GM23338 (cell line): Measurements from ENCODE around the gene ATP9A. TPM values are rescaled to one million over a fixed set of nuclear protein-coding genes. Genes with fewer than 3 reads are reported as not detected.
"Not testable (repeated sequence)": the region's sequence is repeated elsewhere in the genome, so short reads cannot be mapped to it uniquely, and the experiment has no call there.

Source experiments
- ATAC-seq: fragments of 200-7000 bp; cut with Tn5 transposase; 3 replicates; pipeline ENCODE4 v1.9.1; 2020
- DNase-seq: peaks from one replicate; pipeline ENCODE4 v3.0.0-alpha.2; 2015; ENCODE audit warnings: low spot score
- H2AFZ ChIP-seq: fragments of 200-600 bp; sonication (generic); 2 replicates; pipeline ENCODE4 v1.8.0; 2016; ENCODE audit warnings: antibody characterized with exemption, mild to moderate bottlenecking, moderate library complexity
- H3F3A ChIP-seq: fragments of 200-600 bp; sonication (generic); replicated peaks from 2 replicates; pipeline ENCODE4 v1.8.0; 2017; ENCODE audit warnings: antibody characterized with exemption, mixed run types, low read depth
- H3K27ac ChIP-seq: fragments of 200-600 bp; sonication (generic); 2 replicates; pipeline ENCODE4 v1.6.1; 2016; ENCODE audit warnings: low read depth
- H3K27me3 ChIP-seq: fragments of 200-600 bp; sonication (generic); 2 replicates; pipeline ENCODE4 v1.8.0; 2016; ENCODE audit warnings: mild to moderate bottlenecking, mixed run types, moderate library complexity; ENCODE audit not compliant: insufficient read depth
- H3K36me3 ChIP-seq: fragments of 200-600 bp; sonication (generic); 2 replicates; pipeline ENCODE4 v1.8.0; 2016; ENCODE audit warnings: mild to moderate bottlenecking; ENCODE audit not compliant: insufficient read depth
- H3K4me1 ChIP-seq: fragments of 200-600 bp; sonication (generic); 2 replicates; pipeline ENCODE4 v1.8.0; 2016; ENCODE audit warnings: mild to moderate bottlenecking, moderate library complexity; ENCODE audit not compliant: insufficient read depth
- H3K4me2 ChIP-seq: fragments of 200-600 bp; sonication (generic); 2 replicates; pipeline ENCODE4 v1.7.1; 2017; ENCODE audit warnings: mixed run types
- H3K4me3 ChIP-seq: fragments of 200-600 bp; sonication (generic); 2 replicates; pipeline ENCODE4 v1.6.1; 2016; ENCODE audit warnings: mixed run types
- H3K79me2 ChIP-seq: fragments of 200-600 bp; sonication (generic); replicated peaks from 2 replicates; pipeline ENCODE4 v1.8.0; 2017; ENCODE audit warnings: mild to moderate bottlenecking; ENCODE audit not compliant: insufficient read depth
- H3K9me2 ChIP-seq: fragments of 200-600 bp; sonication (generic); 2 replicates; pipeline ENCODE4 v1.8.0; 2017; ENCODE audit not compliant: insufficient read depth
- H4K20me1 ChIP-seq: fragments of 200-600 bp; sonication (generic); replicated peaks from 2 replicates; pipeline ENCODE4 v1.8.0; 2017; ENCODE audit warnings: mild to moderate bottlenecking; ENCODE audit not compliant: insufficient read depth
- H3K27ac Mint-ChIP-seq: 2 replicates; pipeline ENCODE4 v1.8.0; 2020; ENCODE audit warnings: inconsistent platforms, mild to moderate bottlenecking, moderate library complexity, mixed read lengths
- H3K27me3 Mint-ChIP-seq: 3 replicates; pipeline ENCODE4 v1.8.0; 2022; ENCODE audit warnings: low read depth, mild to moderate bottlenecking, moderate library complexity, mixed read lengths, inconsistent platforms; ENCODE audit not compliant: insufficient read depth, poor library complexity
- H3K36me3 Mint-ChIP-seq: 3 replicates; pipeline ENCODE4 v1.8.0; 2021; ENCODE audit warnings: low read depth, mild to moderate bottlenecking, inconsistent platforms, moderate library complexity, mixed read lengths
- H3K4me1 Mint-ChIP-seq: 3 replicates; pipeline ENCODE4 v1.8.0; 2020; ENCODE audit warnings: mild to moderate bottlenecking, inconsistent platforms, mixed read lengths
- H3K4me3 Mint-ChIP-seq: 3 replicates; pipeline ENCODE4 v1.8.0; 2021; ENCODE audit warnings: moderate library complexity, mild to moderate bottlenecking, inconsistent platforms, mixed read lengths
- H3K9me3 Mint-ChIP-seq: 3 replicates; pipeline ENCODE4 v1.8.0; 2020; ENCODE audit warnings: moderate library complexity, mild to moderate bottlenecking, inconsistent platforms, mixed read lengths
- EZH2 ChIP-seq: fragments of 200-600 bp; sonication (generic); IDR thresholded peaks from one replicate; pipeline ENCODE4 v1.8.0; 2017; ENCODE audit warnings: antibody characterized with exemption, mild to moderate bottlenecking, low read depth; ENCODE audit not compliant: unreplicated experiment
- EZH2phosphoT487 ChIP-seq: fragments of 200-600 bp; sonication (generic); IDR thresholded peaks from one replicate; pipeline ENCODE4 v1.8.1; 2018; ENCODE audit warnings: antibody characterized with exemption; ENCODE audit not compliant: unreplicated experiment
- JUNB ChIP-seq: IDR thresholded peaks from one replicate; pipeline ENCODE4 v1.6.1; 2016; ENCODE audit warnings: antibody characterized with exemption; ENCODE audit not compliant: unreplicated experiment
- POLR2AphosphoS5 ChIP-seq: IDR thresholded peaks from 2 replicates; pipeline ENCODE4 v1.6.1; 2016; ENCODE audit warnings: antibody characterized with exemption, low read depth
- ZNF331 ChIP-seq: fragments of 250-450 bp; sonication (Bioruptor Pico); IDR thresholded peaks from 2 replicates; pipeline ENCODE4 v1.5.0; 2020; ENCODE audit warnings: low read depth, mild to moderate bottlenecking, moderate library complexity
- polyA plus RNA-seq: library from polyadenylated mRNA; unstranded; fragments of >200 nt; fragmentation: Nextera tagmentation; extraction: Ambion mirVana; gene quantifications from 2 replicates; pipeline ENCODE4 v1.2.1, GENCODE V29; 2016
- total RNA-seq: library from RNA; depleted of rRNA; stranded (reverse); fragments of >200 nt; shearing (Covaris generic); gene quantifications from 2 replicates; pipeline ENCODE4 v1.2.3, GENCODE V29; 2014
- TF ChIP-seq, protein P1 (sequence below): IDR thresholded peaks from one replicate; pipeline ENCODE4 v1.6.1; 2018; ENCODE audit warnings: antibody characterized with exemption; ENCODE audit not compliant: unreplicated experiment
- TF ChIP-seq, protein P2 (sequence below): IDR thresholded peaks from 2 replicates; pipeline ENCODE4 v1.6.1; 2016; ENCODE audit warnings: antibody characterized with exemption

ATP9A gene
- total and polyA plus RNA-seq, 2 experiments from 2014 or later: 0.94 to 5.9 TPM

DNA sequence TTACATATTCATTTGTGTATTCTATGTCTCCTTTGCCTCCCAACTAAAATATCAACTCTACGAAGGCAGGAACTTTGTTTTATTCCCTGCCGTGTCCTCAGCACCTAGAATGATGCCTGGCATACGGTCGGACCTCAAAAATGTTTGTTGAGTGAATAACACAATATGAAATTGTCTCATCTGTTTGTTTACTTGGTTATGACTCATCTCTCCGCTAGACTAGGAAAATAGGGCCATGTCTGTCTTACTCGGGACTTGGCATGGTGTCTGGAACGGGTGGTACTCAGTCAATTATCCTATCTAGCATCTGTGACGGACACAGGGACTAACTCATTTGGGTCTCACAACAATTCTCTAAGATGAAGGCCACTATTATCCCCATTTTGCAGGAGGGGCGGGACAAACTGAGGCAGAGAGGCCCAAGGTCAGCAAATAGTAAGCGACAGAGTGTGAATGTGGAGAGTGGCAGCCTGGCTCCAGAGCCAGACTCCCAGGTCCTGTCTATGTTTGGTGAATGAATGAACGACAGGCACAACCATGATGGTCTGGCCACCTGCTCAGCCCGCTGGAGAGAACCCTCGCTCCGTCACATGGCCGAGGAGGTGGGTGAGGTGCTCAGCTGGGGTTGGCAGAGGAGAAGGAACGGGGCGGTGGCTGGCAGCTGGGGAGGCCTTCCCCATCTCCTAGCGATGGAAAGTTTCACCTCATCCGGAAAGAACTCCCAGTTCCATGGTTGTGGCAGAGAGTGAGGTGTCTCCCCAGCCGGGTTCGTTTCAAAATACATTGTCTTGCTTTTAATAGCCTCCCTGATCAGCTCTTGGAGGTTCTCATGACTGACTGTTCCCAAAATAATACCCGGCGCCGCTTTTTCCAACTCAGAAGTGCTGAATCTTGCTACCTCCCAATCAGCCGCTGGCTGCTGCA, 198.1 kb downstream of the ATP9A start:
- Histone ChIP-seq H2AFZ (peak overlapping the region; percentile 56; the same call in 1 of the 2 replicates), H3K27me3 (0 out of 2 replicates have a peak, but pooled peaks cover under 1% of the 10 kb centered on the region), H3F3A (no peaks in the 10 kb centered on the region), H3K36me3 (no peaks in the 10 kb centered on the region), H3K4me1 (no peaks in the 10 kb centered on the region), H4K20me1 (no peaks in the 10 kb centered on the region), H3K4me2 (no peak overlapping the region), H3K79me2 (no peaks in the 10 kb centered on the region), H3K9me2 (no peaks in the 10 kb centered on the region), H3K4me3 (no peak overlapping the region), H3K27ac (no peak overlapping the region)
- Mint-ChIP-seq H3K27ac (no peak overlapping the region), H3K4me3 (no peak overlapping the region), H3K36me3 (no peaks in the 10 kb centered on the region), H3K27me3 (peaks cover 10% of the 10 kb centered on the region), H3K4me1 (no peaks in the 10 kb centered on the region; the same call in 2 of the 3 replicates), H3K9me3 (peaks cover 6% of the 10 kb centered on the region; the same call in 2 of the 3 replicates)
- ATAC-seq: no peak
- no peak for DNase-seq
- no peak for TF ChIP-seq EZH2phosphoT487
- no peak for TF ChIP-seq ZNF331 (CRISPR knock-in tag)
- TF ChIP-seq EZH2: no peak
- TF ChIP-seq, protein P1, sequence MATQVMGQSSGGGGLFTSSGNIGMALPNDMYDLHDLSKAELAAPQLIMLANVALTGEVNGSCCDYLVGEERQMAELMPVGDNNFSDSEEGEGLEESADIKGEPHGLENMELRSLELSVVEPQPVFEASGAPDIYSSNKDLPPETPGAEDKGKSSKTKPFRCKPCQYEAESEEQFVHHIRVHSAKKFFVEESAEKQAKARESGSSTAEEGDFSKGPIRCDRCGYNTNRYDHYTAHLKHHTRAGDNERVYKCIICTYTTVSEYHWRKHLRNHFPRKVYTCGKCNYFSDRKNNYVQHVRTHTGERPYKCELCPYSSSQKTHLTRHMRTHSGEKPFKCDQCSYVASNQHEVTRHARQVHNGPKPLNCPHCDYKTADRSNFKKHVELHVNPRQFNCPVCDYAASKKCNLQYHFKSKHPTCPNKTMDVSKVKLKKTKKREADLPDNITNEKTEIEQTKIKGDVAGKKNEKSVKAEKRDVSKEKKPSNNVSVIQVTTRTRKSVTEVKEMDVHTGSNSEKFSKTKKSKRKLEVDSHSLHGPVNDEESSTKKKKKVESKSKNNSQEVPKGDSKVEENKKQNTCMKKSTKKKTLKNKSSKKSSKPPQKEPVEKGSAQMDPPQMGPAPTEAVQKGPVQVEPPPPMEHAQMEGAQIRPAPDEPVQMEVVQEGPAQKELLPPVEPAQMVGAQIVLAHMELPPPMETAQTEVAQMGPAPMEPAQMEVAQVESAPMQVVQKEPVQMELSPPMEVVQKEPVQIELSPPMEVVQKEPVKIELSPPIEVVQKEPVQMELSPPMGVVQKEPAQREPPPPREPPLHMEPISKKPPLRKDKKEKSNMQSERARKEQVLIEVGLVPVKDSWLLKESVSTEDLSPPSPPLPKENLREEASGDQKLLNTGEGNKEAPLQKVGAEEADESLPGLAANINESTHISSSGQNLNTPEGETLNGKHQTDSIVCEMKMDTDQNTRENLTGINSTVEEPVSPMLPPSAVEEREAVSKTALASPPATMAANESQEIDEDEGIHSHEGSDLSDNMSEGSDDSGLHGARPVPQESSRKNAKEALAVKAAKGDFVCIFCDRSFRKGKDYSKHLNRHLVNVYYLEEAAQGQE: no peak
- TF ChIP-seq JUNB: no peak
- no peak for TF ChIP-seq POLR2AphosphoS5
- TF ChIP-seq, protein P2, sequence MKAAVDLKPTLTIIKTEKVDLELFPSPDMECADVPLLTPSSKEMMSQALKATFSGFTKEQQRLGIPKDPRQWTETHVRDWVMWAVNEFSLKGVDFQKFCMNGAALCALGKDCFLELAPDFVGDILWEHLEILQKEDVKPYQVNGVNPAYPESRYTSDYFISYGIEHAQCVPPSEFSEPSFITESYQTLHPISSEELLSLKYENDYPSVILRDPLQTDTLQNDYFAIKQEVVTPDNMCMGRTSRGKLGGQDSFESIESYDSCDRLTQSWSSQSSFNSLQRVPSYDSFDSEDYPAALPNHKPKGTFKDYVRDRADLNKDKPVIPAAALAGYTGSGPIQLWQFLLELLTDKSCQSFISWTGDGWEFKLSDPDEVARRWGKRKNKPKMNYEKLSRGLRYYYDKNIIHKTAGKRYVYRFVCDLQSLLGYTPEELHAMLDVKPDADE: no peak

DNA sequence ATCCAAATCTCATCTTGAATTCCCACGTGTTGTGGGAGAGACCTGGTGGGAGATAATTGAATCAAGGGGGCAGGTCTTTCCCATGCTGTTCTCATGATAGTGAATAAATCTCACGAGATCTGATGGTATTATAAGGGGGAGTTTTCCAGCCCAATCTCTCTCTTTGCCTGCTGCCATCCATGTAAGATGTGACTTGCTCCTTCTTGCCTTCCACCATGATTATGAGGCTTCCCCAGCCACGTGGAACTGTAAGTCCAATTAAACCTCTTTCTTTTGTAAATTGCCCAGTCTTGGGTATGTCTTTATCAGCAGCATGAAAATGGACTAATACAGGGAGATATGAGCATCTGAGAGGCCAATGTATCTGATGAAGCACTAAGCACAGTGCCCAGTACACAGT, 199.7 kb downstream of the ATP9A start:
- not testable (repeated sequence) for ATAC-seq, H3K4me1 ChIP-seq, H4K20me1 ChIP-seq, H3K27ac Mint-ChIP-seq, H3K9me3 Mint-ChIP-seq, H3K4me3 ChIP-seq, DNase-seq, H3K79me2 ChIP-seq, H3F3A ChIP-seq, H3K36me3 Mint-ChIP-seq, H3K4me3 Mint-ChIP-seq, H2AFZ ChIP-seq, H3K4me2 ChIP-seq, H3K36me3 ChIP-seq, H3K4me1 Mint-ChIP-seq, H3K9me2 ChIP-seq, H3K27ac ChIP-seq
- peaks cover 16% of the 10 kb centered on the region for H3K27me3 ChIP-seq
- H3K27me3 Mint-ChIP-seq: peaks cover 18% of the 10 kb centered on the region
